GM10266 (cell line): ENCODE data around the gene DPP7.

ENCODE experiments used
- DNase-seq: peaks from one replicate; pipeline ENCODE4 v3.0.0; 2012; ENCODE audit errors: extremely low spot score
- TF ChIP-seq, protein P1 (sequence below): IDR thresholded peaks from 2 replicates; pipeline ENCODE4 v1.5.1; 2012; ENCODE audit warnings: mild to moderate bottlenecking, low read depth; ENCODE audit not compliant: control insufficient read depth, insufficient read depth; ENCODE audit errors: missing control alignments

Gene DPP7

DNA sequence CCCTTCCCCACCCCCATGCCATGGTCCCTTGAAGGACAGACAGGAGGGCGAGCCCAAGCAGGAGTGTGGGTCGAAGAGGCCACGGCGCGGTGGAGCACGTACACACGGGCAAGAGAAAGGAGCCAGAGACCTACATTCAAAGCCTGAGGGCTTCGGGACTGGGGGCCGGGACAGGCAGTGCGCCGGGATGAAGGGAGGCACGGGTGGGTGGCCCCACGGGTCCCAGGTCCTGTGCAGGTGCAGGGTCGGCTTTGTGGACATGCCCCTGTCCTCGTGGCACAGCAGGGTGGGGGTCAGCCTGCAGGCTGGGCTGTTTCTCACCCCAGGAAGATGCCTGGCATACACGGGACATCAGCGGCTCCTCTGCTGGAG lies 45.5 kb upstream of the DPP7 start:
- no peak for DNase-seq
- TF ChIP-seq, protein P1, sequence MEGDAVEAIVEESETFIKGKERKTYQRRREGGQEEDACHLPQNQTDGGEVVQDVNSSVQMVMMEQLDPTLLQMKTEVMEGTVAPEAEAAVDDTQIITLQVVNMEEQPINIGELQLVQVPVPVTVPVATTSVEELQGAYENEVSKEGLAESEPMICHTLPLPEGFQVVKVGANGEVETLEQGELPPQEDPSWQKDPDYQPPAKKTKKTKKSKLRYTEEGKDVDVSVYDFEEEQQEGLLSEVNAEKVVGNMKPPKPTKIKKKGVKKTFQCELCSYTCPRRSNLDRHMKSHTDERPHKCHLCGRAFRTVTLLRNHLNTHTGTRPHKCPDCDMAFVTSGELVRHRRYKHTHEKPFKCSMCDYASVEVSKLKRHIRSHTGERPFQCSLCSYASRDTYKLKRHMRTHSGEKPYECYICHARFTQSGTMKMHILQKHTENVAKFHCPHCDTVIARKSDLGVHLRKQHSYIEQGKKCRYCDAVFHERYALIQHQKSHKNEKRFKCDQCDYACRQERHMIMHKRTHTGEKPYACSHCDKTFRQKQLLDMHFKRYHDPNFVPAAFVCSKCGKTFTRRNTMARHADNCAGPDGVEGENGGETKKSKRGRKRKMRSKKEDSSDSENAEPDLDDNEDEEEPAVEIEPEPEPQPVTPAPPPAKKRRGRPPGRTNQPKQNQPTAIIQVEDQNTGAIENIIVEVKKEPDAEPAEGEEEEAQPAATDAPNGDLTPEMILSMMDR, result no peak

DNA sequence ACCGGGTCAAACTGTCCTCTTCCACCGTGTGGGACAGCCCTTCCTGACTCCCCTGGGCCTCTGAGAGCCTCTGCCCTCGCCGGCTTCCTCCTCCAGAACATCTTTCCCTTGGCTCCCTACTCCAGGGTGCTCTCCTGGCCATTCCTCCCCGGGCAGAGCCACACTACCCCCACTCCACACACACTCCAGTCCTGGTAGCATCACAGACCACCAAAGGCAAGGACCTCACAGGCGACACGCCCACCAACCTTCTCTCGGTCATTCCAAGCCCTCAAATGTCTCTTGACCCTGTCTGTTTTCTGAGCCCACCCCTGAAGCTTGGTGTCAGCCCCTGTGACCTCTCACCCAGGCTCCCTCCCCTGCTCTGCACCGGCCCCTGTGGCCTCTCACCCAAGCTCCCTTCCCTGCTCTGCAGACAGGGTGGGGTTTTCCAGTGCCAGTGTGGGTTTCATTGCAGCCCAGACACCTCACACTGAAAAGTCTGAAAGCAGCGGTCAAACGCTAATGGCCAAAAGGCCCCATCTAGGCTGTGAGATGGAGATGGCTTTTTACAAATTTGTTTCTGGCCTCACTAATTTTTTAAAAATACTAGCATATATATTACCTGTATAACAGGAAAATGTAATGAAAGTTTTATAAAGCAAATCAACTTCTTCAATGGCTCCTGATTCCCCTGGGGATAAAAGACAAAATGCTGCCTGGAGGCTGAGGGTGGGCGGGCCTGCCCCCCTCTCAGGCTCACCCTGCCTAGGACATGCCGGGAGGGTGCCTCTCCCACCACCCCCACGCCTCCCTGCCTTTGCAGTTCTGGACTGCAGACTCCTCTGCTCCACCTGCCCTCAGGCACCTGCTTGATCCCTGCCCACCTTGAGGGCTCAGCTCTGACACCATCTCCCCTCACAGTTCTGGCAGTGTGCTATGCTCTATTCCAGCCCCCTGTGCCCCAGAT lies 44.8 kb upstream of the DPP7 start:
- TF ChIP-seq, protein P1, result no peak
- no peak for DNase-seq

DNA sequence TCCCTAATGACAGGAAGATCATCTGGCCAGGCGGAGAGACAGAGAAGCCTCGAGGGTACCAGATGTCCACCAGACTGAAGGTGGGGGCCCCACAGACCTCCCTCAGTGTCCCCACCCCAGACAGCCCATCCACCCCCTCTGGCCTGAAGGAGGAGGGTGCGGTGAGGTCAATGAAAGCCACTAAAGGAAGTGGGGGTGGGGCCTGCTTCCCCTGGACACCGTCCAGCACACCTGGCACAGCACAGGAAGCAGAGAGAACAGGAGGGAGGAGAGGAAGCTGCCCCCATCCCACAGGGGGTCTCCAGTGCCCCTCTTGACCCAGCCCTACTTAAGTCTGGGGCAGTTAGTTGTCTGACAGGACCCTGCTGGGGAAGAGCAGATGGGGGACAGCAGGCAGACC lies 44.1 kb upstream of the DPP7 start:
- no peak for DNase-seq
- TF ChIP-seq, protein P1, result no peak

DNA sequence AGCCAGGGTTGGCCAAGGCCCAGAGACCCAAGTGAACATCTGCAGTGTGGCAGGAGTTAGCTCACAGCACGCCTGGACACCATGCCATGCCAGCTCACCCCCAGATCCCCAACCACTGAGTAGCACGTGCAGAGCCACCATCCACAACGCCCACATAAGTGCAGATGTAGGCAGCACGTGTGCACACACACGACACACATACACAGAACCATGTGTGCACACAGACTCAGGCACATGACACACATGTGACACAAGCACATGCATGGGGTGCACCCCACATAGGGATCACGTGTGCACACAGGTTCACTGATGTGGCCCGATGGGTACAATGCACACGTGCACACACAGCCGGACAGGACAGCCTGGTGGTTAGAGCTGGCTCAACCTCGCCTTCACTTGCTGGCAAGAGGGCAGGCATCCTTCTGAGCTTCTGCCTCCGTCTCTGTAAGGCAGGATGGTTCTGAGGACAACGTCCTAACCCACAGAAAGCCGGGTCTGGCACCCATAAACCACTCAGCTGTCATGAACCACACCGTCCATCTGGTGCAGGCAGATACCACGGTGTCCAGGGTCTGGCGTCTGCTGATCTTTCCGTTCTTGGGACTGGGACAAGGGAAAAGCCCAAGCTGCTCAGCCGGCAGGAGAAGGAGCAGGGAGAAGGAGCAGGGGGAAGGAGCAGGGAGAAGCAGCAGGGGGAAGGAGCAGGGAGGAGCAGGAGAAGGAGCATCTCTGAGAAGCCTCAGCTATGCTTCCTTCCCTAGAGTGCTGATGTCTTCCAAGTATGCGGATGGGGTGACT lies 43.3 kb upstream of the DPP7 start:
- TF ChIP-seq, protein P1, result no peak
- no peak for DNase-seq

DNA sequence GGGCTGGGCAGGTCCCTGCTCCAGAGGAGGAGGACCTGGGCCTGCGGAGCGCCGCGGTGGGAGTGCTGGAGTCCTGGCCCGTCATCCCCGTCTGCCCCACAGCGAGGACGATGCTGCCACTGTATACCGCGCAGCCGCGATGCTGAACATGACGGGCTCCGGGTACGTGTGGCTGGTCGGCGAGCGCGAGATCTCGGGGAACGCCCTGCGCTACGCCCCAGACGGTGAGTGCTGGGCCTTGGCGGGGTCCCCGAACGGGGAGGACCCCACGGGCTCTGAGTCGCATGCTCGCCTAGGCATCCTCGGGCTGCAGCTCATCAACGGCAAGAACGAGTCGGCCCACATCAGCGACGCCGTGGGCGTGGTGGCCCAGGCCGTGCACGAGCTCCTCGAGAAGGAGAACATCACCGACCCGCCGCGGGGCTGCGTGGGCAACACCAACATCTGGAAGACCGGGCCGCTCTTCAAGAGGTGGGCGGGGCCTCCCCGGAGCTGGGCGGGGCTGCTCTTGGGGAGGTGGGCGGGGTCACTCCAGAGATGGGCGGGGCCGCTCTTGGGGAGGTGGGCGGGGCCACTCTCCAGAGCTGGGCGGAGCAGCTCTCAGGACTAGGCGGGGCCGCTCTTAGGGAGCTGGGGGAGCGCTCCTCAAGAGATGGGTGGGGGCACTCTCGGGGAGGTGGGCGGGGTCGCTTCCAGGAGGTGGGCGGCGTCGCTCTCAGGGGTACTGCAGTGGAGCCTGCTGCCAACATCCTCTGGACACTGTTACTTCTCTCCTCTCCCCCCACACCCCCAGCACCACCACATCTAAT lies 42.2 kb upstream of the DPP7 start:
- peak; percentile 84 for DNase-seq
- TF ChIP-seq, protein P1, result no peak

DNA sequence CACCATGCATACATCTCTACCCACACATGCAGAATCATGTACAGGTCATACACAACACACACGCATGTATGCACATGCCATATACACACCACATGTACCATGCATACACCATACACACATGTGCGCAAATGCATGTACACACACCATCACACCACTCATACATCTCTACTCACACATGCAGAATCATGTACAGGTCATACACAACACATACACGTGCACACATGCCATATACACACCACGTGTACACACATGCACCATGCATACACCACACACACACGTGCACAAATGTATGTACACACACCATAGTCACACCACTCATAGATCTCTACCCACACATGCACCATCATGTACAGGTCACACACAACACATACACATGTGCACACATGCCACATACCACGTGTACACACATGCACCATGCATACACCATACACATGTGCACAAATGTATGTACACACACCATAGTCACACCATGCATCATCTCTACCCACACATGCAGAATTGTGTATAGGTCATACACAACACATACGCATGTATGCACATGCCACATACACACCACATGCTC lies 38.4 kb upstream of the DPP7 start:
- TF ChIP-seq, protein P1, result no peak
- no peak for DNase-seq
